HAP-1 (cell line): ENCODE results near the gene SLC39A11.

Experiments
- DNase-seq, 2 experiments: peaks; one replicate each; pipeline ENCODE4 v3.0.0-alpha.2; 2016 to 2020; ENCODE audit warnings: low spot score in 2 of 2
- H3K27me3 ChIP-seq: fragments of 250-450 bp; sonication (Bioruptor Pico); 2 replicates; pipeline ENCODE4 v1.5.1; 2020; ENCODE audit warnings: low read depth, mild to moderate bottlenecking, moderate library complexity
- H3K36me3 ChIP-seq: fragments of 250-450 bp; sonication (Bioruptor Pico); replicated peaks from 2 replicates; pipeline ENCODE4 v1.5.1; 2020; ENCODE audit warnings: mild to moderate bottlenecking
- H3K4me1 ChIP-seq: fragments of 250-450 bp; sonication (Bioruptor Pico); 2 replicates; pipeline ENCODE4 v1.5.1; 2020; ENCODE audit warnings: mild to moderate bottlenecking
- H3K4me3 ChIP-seq: fragments of 250-450 bp; sonication (Bioruptor Pico); 2 replicates; pipeline ENCODE4 v1.5.1; 2020; ENCODE audit warnings: mild to moderate bottlenecking, moderate library complexity
- H3K9me3 ChIP-seq: fragments of 250-450 bp; sonication (Bioruptor Pico); 2 replicates; pipeline ENCODE4 v1.5.1; 2020; ENCODE audit warnings: mild to moderate bottlenecking, moderate library complexity
- in situ Hi-C: fragments of 300-500 bp; cut with MboI; formaldehyde crosslinking; loops from 3 replicates; pipeline ENCODE4 v1.14.3; 2020; ENCODE audit warnings: low sequenced_read_pairs, inconsistent platforms, mixed read lengths

Gene SLC39A11

GRCh38 chr17:72622661-72623433 lies 469.6 kb downstream of the SLC39A11 start:
- no peaks in the 10 kb centered on the region for H3K9me3 ChIP-seq

GRCh38 chr17:72619976-72620650 lies 472.4 kb downstream of the SLC39A11 start:
- Histone ChIP-seq H3K27me3 (no peaks in the 10 kb centered on the region), H3K4me3 (no peak overlapping the region), H3K9me3 (no peaks in the 10 kb centered on the region), H3K36me3 (no peaks in the 10 kb centered on the region), H3K4me1 (no peaks in the 10 kb centered on the region)
- in situ Hi-C loops, result no loop called here
- no peak for DNase-seq

More at GRCh38 chr17:72622661-72623433, 469.6 kb downstream of the SLC39A11 start:
- no peaks in the 10 kb centered on the region for H3K4me1 ChIP-seq
- no peak overlapping the region for H3K4me3 ChIP-seq
- no peaks in the 10 kb centered on the region for H3K27me3 ChIP-seq
- DNase-seq, result no peak
- in situ Hi-C loops, result no loop called here
- H3K36me3 ChIP-seq, result no peaks in the 10 kb centered on the region

GRCh38 chr17:72618001-72618509 lies 474.4 kb downstream of the SLC39A11 start:
- Histone ChIP-seq H3K9me3 (no peaks in the 10 kb centered on the region), H3K4me3 (no peak overlapping the region), H3K36me3 (no peaks in the 10 kb centered on the region), H3K4me1 (no peaks in the 10 kb centered on the region), H3K27me3 (no peaks in the 10 kb centered on the region)
- in situ Hi-C loops, result no loop called here
- DNase-seq, result no peak

GRCh38 chr17:72617557-72617956 lies 474.9 kb downstream of the SLC39A11 start:
- in situ Hi-C loops, result no loop called here
- DNase-seq, result no peak
- no peaks in the 10 kb centered on the region for H3K9me3 ChIP-seq
- no peaks in the 10 kb centered on the region for H3K36me3 ChIP-seq
- H3K27me3 ChIP-seq, result no peaks in the 10 kb centered on the region
- no peaks in the 10 kb centered on the region for H3K4me1 ChIP-seq
- H3K4me3 ChIP-seq, result no peak overlapping the region

- Histone ChIP-seq H3K9me3 (no peaks in the 10 kb centered on the region), H3K27me3 (no peaks in the 10 kb centered on the region), H3K4me1 (no peaks in the 10 kb centered on the region), H3K36me3 (no peaks in the 10 kb centered on the region), H3K4me3 (no peak overlapping the region)
- DNase-seq, result no peak
- in situ Hi-C loops, result no loop called here
Measured at GRCh38 chr17:72616447-72616846, 476.0 kb downstream of the SLC39A11 start.

GRCh38 chr17:72615627-72615991 lies 476.9 kb downstream of the SLC39A11 start:
- in situ Hi-C loops, result no loop called here
- H3K27me3 ChIP-seq, result no peaks in the 10 kb centered on the region
- DNase-seq, result no peak
- no peak overlapping the region for H3K4me3 ChIP-seq
- no peaks in the 10 kb centered on the region for H3K36me3 ChIP-seq
- H3K9me3 ChIP-seq, result no peaks in the 10 kb centered on the region
- no peaks in the 10 kb centered on the region for H3K4me1 ChIP-seq

GRCh38 chr17:72614871-72615626 lies 477.4 kb downstream of the SLC39A11 start:
- Histone ChIP-seq H3K4me3 (no peak overlapping the region), H3K27me3 (no peaks in the 10 kb centered on the region), H3K36me3 (no peaks in the 10 kb centered on the region), H3K4me1 (no peaks in the 10 kb centered on the region), H3K9me3 (no peaks in the 10 kb centered on the region)
- no peak for DNase-seq
- in situ Hi-C loops, result no loop called here

- DNase-seq, result no peak
- H3K9me3 ChIP-seq, result no peaks in the 10 kb centered on the region
- H3K4me1 ChIP-seq, result no peaks in the 10 kb centered on the region
- no peak overlapping the region for H3K4me3 ChIP-seq
- in situ Hi-C loops, result no loop called here
- H3K36me3 ChIP-seq, result no peaks in the 10 kb centered on the region
- no peaks in the 10 kb centered on the region for H3K27me3 ChIP-seq
Measured at GRCh38 chr17:72614476-72614870, 478.0 kb downstream of the SLC39A11 start.

- Histone ChIP-seq H3K9me3 (no peaks in the 10 kb centered on the region), H3K4me3 (no peak overlapping the region), H3K36me3 (no peaks in the 10 kb centered on the region), H3K4me1 (no peaks in the 10 kb centered on the region), H3K27me3 (no peaks in the 10 kb centered on the region)
- in situ Hi-C loops, result no loop called here
- no peak for DNase-seq
Measured at GRCh38 chr17:72613806-72614292, 478.6 kb downstream of the SLC39A11 start.

- no peak for DNase-seq
- Histone ChIP-seq H3K4me3 (no peak overlapping the region), H3K4me1 (no peaks in the 10 kb centered on the region), H3K36me3 (no peaks in the 10 kb centered on the region), H3K9me3 (no peaks in the 10 kb centered on the region), H3K27me3 (no peaks in the 10 kb centered on the region)
- in situ Hi-C loops, result no loop called here
Measured at GRCh38 chr17:72613396-72613795, 479.1 kb downstream of the SLC39A11 start.

- H3K4me3 ChIP-seq, result no peak overlapping the region
- no peaks in the 10 kb centered on the region for H3K4me1 ChIP-seq
- DNase-seq, result no peak
- no peaks in the 10 kb centered on the region for H3K36me3 ChIP-seq
- no peaks in the 10 kb centered on the region for H3K27me3 ChIP-seq
- no peaks in the 10 kb centered on the region for H3K9me3 ChIP-seq
- in situ Hi-C loops, result no loop called here
Measured at GRCh38 chr17:72611172-72611571, 481.3 kb downstream of the SLC39A11 start.

- no peak for DNase-seq
- in situ Hi-C loops, result no loop called here
- H3K4me3 ChIP-seq, result no peak overlapping the region
- no peaks in the 10 kb centered on the region for H3K27me3 ChIP-seq
- H3K36me3 ChIP-seq, result no peaks in the 10 kb centered on the region
- no peaks in the 10 kb centered on the region for H3K4me1 ChIP-seq
- no peaks in the 10 kb centered on the region for H3K9me3 ChIP-seq
Measured at GRCh38 chr17:72609501-72609900, 483.0 kb downstream of the SLC39A11 start.

- Histone ChIP-seq H3K4me1 (no peaks in the 10 kb centered on the region), H3K4me3 (no peak overlapping the region), H3K36me3 (no peaks in the 10 kb centered on the region), H3K9me3 (no peaks in the 10 kb centered on the region), H3K27me3 (no peaks in the 10 kb centered on the region)
- no peak for DNase-seq
- in situ Hi-C loops, result no loop called here
Measured at GRCh38 chr17:72608436-72608835, 484.1 kb downstream of the SLC39A11 start.

GRCh38 chr17:72606656-72607055 lies 485.8 kb downstream of the SLC39A11 start:
- in situ Hi-C loops, result no loop called here
- DNase-seq, result no peak
- Histone ChIP-seq H3K36me3 (no peaks in the 10 kb centered on the region), H3K27me3 (no peaks in the 10 kb centered on the region), H3K4me1 (no peaks in the 10 kb centered on the region), H3K9me3 (no peaks in the 10 kb centered on the region), H3K4me3 (no peak overlapping the region)
